C4-2B (cell line): ENCODE data around the gene DPM3.

Source experiments
- CTCF ChIP-seq: fragments of 450-650 bp; conservative IDR thresholded peaks from 2 replicates; pipeline ENCODE4 v1.5.1; 2017; ENCODE audit warnings: mild to moderate bottlenecking
- ZFX ChIP-seq: fragments of 450-650 bp; IDR thresholded peaks from 2 replicates; pipeline ENCODE4 v1.6.1; 2017

- TF ChIP-seq CTCF (no peak; the same call in none of the 2 replicates), ZFX (no peak)
Measured at GRCh38 chr1:155173478-155174323, 33.4 kb upstream of the DPM3 start, which contains the start of gene TRIM46.
